MM.1S (cell line): Measurements from ENCODE around the gene NUMB.

ENCODE experiments used
- CTCF ChIP-seq: fragments of 300-600 bp; sonication (generic); IDR thresholded peaks from 2 replicates; pipeline ENCODE4 v1.5.1; 2016; ENCODE audit warnings: antibody characterized with exemption, low read length, mixed read lengths
- EZH2 ChIP-seq: fragments of 300-600 bp; sonication (generic); optimal IDR thresholded peaks from 2 replicates; pipeline ENCODE3; 2017; ENCODE audit warnings: low read depth, mild to moderate bottlenecking, antibody characterized with exemption, low read length, mixed read lengths
- EZH2phosphoT487 ChIP-seq: fragments of 300-600 bp; sonication (generic); IDR thresholded peaks from 2 replicates; pipeline ENCODE4 v1.6.1; 2018; ENCODE audit warnings: antibody characterized with exemption, low read length

GRCh38 chr14:73402579-73402978, 55.8 kb downstream of the NUMB start:
- TF ChIP-seq EZH2 (no peak), CTCF (no peak), EZH2phosphoT487 (no peak)
